Measurements from ENCODE around the gene ME3.

ME3 gene

GRCh38 chr11:86510674-86511073, 161.7 kb downstream of the ME3 start:
- DNase-seq: no peak

GRCh38 chr11:86510097-86510496, 162.3 kb downstream of the ME3 start:
- no peak for DNase-seq

- DNase-seq: no peak
These were observed 162.8 kb downstream of the ME3 start for GRCh38 chr11:86509588-86509974.

- no peak for DNase-seq
These were observed 163.5 kb downstream of the ME3 start for GRCh38 chr11:86508604-86509587.

- DNase-seq: no peak
These were observed 165.1 kb downstream of the ME3 start for GRCh38 chr11:86507249-86507845.

- DNase-seq: no peak
These were observed 166.2 kb downstream of the ME3 start for GRCh38 chr11:86506235-86506634.

GRCh38 chr11:86503131-86503530, 169.3 kb downstream of the ME3 start:
- DNase-seq: no peak

- peak in 1 of 3 experiments; percentile 18 for DNase-seq
These were observed 170.2 kb downstream of the ME3 start for GRCh38 chr11:86502137-86502642.

GRCh38 chr11:86500500-86501140, 171.8 kb downstream of the ME3 start:
- no peak for DNase-seq

GRCh38 chr11:86499723-86500129, 172.7 kb downstream of the ME3 start:
- DNase-seq: peak in 1 of 3 experiments; percentile 8

GRCh38 chr11:86497836-86498235, 174.6 kb downstream of the ME3 start:
- DNase-seq: no peak

GRCh38 chr11:86497310-86497709, 175.1 kb downstream of the ME3 start:
- no peak for DNase-seq

GRCh38 chr11:86495351-86495750, 177.1 kb downstream of the ME3 start:
- peak in 1 of 3 experiments; percentile 16 for DNase-seq

- no peak for DNase-seq
These were observed 179.9 kb downstream of the ME3 start for GRCh38 chr11:86492370-86493010.

- no peak for DNase-seq
These were observed 181.4 kb downstream of the ME3 start for GRCh38 chr11:86491027-86491426.

GRCh38 chr11:86490582-86490981, 181.8 kb downstream of the ME3 start:
- DNase-seq: peak in 1 of 3 experiments; percentile 25

GRCh38 chr11:86489442-86489841, 183.0 kb downstream of the ME3 start:
- DNase-seq: no peak

GRCh38 chr11:86488553-86488952, 183.9 kb downstream of the ME3 start:
- peak; percentile 75 to 91 (median 78) for DNase-seq

- no peak for DNase-seq
These were observed 184.7 kb downstream of the ME3 start for GRCh38 chr11:86487671-86488070.

- peak in 2 of 3 experiments; percentile 26 to 50 for DNase-seq
These were observed 186.0 kb downstream of the ME3 start for GRCh38 chr11:86486261-86487030.

GRCh38 chr11:86484795-86485166, 187.6 kb downstream of the ME3 start:
- DNase-seq: no peak

Measured in NCI-H1417 (cell line).